Measurements from ENCODE around the gene SH2D7.

The SH2D7 gene

GRCh38 chr15:78069052-78069414 lies 23.3 kb upstream of the SH2D7 start:
- Histone ChIP-seq H3K4me2 (ENCODE audit: low read length) (peak overlapping the region; percentile 66), H3K36me3 (replicated peaks; ENCODE audit: low read depth, low read length) (no peaks in the 10 kb centered on the region), H4K20me1 (ENCODE audit: insufficient read depth, low read length) (peaks cover 58% of the 10 kb centered on the region), H3K27ac (ENCODE audit: low read length) (no peak overlapping the region), H3K27me3 (ENCODE audit: low read depth, low read length) (peaks cover 24% of the 10 kb centered on the region; the same call in 1 of the 2 replicates), H3K9ac (ENCODE audit: low read length) (no peak overlapping the region), H3K9me3 (ENCODE audit: insufficient read depth, low read length) (no peaks in the 10 kb centered on the region), H3K4me3 (ENCODE audit: low read length) (peak overlapping the region; percentile 40), H2AFZ (ENCODE audit: low read depth, low read length) (no peak overlapping the region), H3K79me2 (ENCODE audit: low read length) (peaks cover 15% of the 10 kb centered on the region), H3K4me1 (ENCODE audit: low read length) (peaks cover 54% of the 10 kb centered on the region)
- TF ChIP-seq EZH2phosphoT487 (IDR thresholded peaks at IDR 0.05; ENCODE audit: low read depth) (no peak), CTCF (IDR thresholded peaks at IDR 0.05; ENCODE audit: low read depth, low read length) (no peak)

- Histone ChIP-seq H3K4me1 (ENCODE audit: low read length) (peaks cover 54% of the 10 kb centered on the region), H3K9ac (ENCODE audit: low read length) (no peak overlapping the region)
Measured at GRCh38 chr15:78069462-78070029, 22.8 kb upstream of the SH2D7 start.

GRCh38 chr15:78070049-78070700 lies 22.2 kb upstream of the SH2D7 start:
- Histone ChIP-seq H3K4me1 (ENCODE audit: low read length) (peaks cover 51% of the 10 kb centered on the region), H3K27me3 (ENCODE audit: low read depth, low read length) (peaks cover 12% of the 10 kb centered on the region; the same call in 1 of the 2 replicates), H4K20me1 (ENCODE audit: insufficient read depth, low read length) (peaks cover 52% of the 10 kb centered on the region), H2AFZ (ENCODE audit: low read depth, low read length) (no peak overlapping the region), H3K36me3 (replicated peaks; ENCODE audit: low read depth, low read length) (peaks cover 6% of the 10 kb centered on the region), H3K79me2 (ENCODE audit: low read length) (peaks cover 13% of the 10 kb centered on the region), H3K27ac (ENCODE audit: low read length) (no peak overlapping the region), H3K4me2 (ENCODE audit: low read length) (no peak overlapping the region), H3K9ac (ENCODE audit: low read length) (no peak overlapping the region), H3K4me3 (ENCODE audit: low read length) (no peak overlapping the region), H3K9me3 (ENCODE audit: insufficient read depth, low read length) (no peaks in the 10 kb centered on the region)
- TF ChIP-seq EZH2phosphoT487 (IDR thresholded peaks at IDR 0.05; ENCODE audit: low read depth) (no peak), CTCF (IDR thresholded peaks at IDR 0.05; ENCODE audit: low read depth, low read length) (no peak)

More at GRCh38 chr15:78069462-78070029, 22.8 kb upstream of the SH2D7 start:
- Histone ChIP-seq H3K9me3 (ENCODE audit: insufficient read depth, low read length) (no peaks in the 10 kb centered on the region), H4K20me1 (ENCODE audit: insufficient read depth, low read length) (peaks cover 56% of the 10 kb centered on the region), H3K27ac (ENCODE audit: low read length) (no peak overlapping the region), H3K79me2 (ENCODE audit: low read length) (peaks cover 15% of the 10 kb centered on the region), H3K27me3 (ENCODE audit: low read depth, low read length) (peaks cover 19% of the 10 kb centered on the region; the same call in 1 of the 2 replicates), H2AFZ (ENCODE audit: low read depth, low read length) (no peak overlapping the region), H3K4me3 (ENCODE audit: low read length) (no peak overlapping the region), H3K4me2 (ENCODE audit: low read length) (peak overlapping the region; percentile 66), H3K36me3 (replicated peaks; ENCODE audit: low read depth, low read length) (peaks cover 2% of the 10 kb centered on the region)
- TF ChIP-seq EZH2phosphoT487 (IDR thresholded peaks at IDR 0.05; ENCODE audit: low read depth) (no peak), CTCF (IDR thresholded peaks at IDR 0.05; ENCODE audit: low read depth, low read length) (peak; percentile 30)

GRCh38 chr15:78071383-78071782 lies 21.0 kb upstream of the SH2D7 start:
- Histone ChIP-seq H3K9me3 (ENCODE audit: insufficient read depth, low read length) (no peaks in the 10 kb centered on the region), H3K4me2 (ENCODE audit: low read length) (no peak overlapping the region), H3K4me1 (ENCODE audit: low read length) (peaks cover 39% of the 10 kb centered on the region), H3K36me3 (replicated peaks; ENCODE audit: low read depth, low read length) (peaks cover 6% of the 10 kb centered on the region), H3K27me3 (ENCODE audit: low read depth, low read length) (peaks cover 12% of the 10 kb centered on the region; the same call in 1 of the 2 replicates), H3K27ac (ENCODE audit: low read length) (no peak overlapping the region), H4K20me1 (ENCODE audit: insufficient read depth, low read length) (peaks cover 41% of the 10 kb centered on the region), H2AFZ (ENCODE audit: low read depth, low read length) (no peak overlapping the region), H3K4me3 (ENCODE audit: low read length) (no peak overlapping the region), H3K9ac (ENCODE audit: low read length) (no peak overlapping the region), H3K79me2 (ENCODE audit: low read length) (peaks cover 8% of the 10 kb centered on the region)
- TF ChIP-seq CTCF (IDR thresholded peaks at IDR 0.05; ENCODE audit: low read depth, low read length): no peak
- TF ChIP-seq EZH2phosphoT487 (IDR thresholded peaks at IDR 0.05; ENCODE audit: low read depth): no peak
